Neutrophil (primary cell): Measurements from ENCODE around the gene RIMS1.

Experiments
- H3K27ac ChIP-seq: fragments of 200-600 bp; sonication (generic); 2 replicates; pipeline ENCODE4 v1.5.1; 2016; ENCODE audit warnings: mild to moderate bottlenecking, moderate library complexity
- H3K27me3 ChIP-seq: fragments of 200-600 bp; sonication (generic); 2 replicates; pipeline ENCODE4 v1.6.0; 2016; ENCODE audit warnings: mild to moderate bottlenecking
- H3K36me3 ChIP-seq: fragments of 200-600 bp; sonication (generic); 2 replicates; pipeline ENCODE4 v1.5.1; 2017
- H3K4me1 ChIP-seq, 2 experiments: fragments of 200-600 bp in 1 of 2; sonication (generic) in 1 of 2; 1 replicate in 1 of 2; 2 replicates in 1 of 2; pipeline versions ENCODE4 v1.5.1 to v1.6.1; 2013 to 2016; ENCODE audit warnings: low read depth in 1 of 2, low read length in 1 of 2, mild to moderate bottlenecking in 1 of 2, moderate library complexity in 1 of 2; ENCODE audit not compliant: control insufficient read depth in 1 of 2, insufficient read depth in 1 of 2
- H3K4me3 ChIP-seq, 2 experiments: fragments of 200-600 bp in 1 of 2; sonication (generic) in 1 of 2; 1 replicate in 1 of 2; 2 replicates in 1 of 2; pipeline ENCODE4 v1.5.1; 2013 to 2016; ENCODE audit warnings: low read depth in 1 of 2, low read length in 1 of 2, mild to moderate bottlenecking in 1 of 2, moderate library complexity in 1 of 2
- H3K9me3 ChIP-seq: fragments of 200-600 bp; sonication (generic); 2 replicates; pipeline ENCODE4 v1.5.1; 2016
- CTCF ChIP-seq: fragments of 200-600 bp; sonication (generic); IDR thresholded peaks from 2 replicates; pipeline ENCODE4 v1.5.1; 2016; ENCODE audit warnings: antibody characterized with exemption

Gene RIMS1

DNA sequence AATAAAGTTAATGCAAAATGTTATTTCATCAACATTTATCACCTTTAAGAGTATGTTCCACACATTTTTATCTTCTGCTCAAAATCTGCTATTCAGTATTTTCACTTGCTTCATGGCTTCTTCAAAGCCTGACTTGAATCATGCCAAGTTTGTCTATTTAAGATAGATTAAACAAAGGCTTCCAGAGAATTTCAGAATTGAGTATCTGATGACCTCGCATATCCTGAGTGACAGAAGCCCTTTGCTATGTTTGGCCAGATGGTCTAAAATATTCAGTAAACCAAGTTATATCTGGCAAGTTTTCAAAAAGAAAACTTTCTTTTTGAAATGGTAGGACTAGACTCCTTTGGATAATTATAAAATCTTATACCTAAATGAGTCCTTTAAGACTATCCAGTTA is 386.6 kb downstream of the RIMS1 start:
- Histone ChIP-seq H3K27me3 (no peaks in the 10 kb centered on the region), H3K27ac (no peak overlapping the region), H3K4me3 (no peak overlapping the region), H3K36me3 (no peaks in the 10 kb centered on the region), H3K4me1 (no peaks in the 10 kb centered on the region), H3K9me3 (no peaks in the 10 kb centered on the region)
- no peak for TF ChIP-seq CTCF

DNA sequence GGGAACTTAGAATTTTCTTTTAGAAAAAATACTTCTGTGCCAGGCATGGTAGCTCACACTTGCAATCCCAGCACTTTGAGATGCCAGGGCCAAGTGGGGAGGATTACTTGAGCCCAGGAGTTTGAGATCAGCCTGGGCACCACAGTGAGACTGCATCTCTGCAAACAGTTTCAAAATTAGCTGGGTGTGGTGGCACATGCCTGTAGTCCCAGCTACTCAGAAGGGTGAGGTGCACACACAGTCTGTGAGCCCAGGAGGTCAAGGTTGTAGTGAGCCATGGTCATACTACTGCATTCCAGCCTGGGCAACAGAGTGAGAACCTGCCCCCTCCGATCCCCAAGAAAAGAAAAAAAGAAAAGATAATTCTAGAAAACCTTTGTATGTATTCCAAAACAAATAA is 389.5 kb downstream of the RIMS1 start:
- Histone ChIP-seq H3K4me3 (no peak overlapping the region), H3K9me3 (no peaks in the 10 kb centered on the region), H3K36me3 (no peaks in the 10 kb centered on the region), H3K4me1 (no peaks in the 10 kb centered on the region), H3K27me3 (no peaks in the 10 kb centered on the region), H3K27ac (no peak overlapping the region)
- TF ChIP-seq CTCF, result no peak

- Histone ChIP-seq H3K27ac (no peak overlapping the region), H3K27me3 (no peaks in the 10 kb centered on the region), H3K4me1 (no peaks in the 10 kb centered on the region), H3K36me3 (no peaks in the 10 kb centered on the region), H3K4me3 (no peak overlapping the region), H3K9me3 (no peaks in the 10 kb centered on the region)
- no peak for TF ChIP-seq CTCF
Measured at GRCh38 chr6:72282201-72282600, 395.9 kb downstream of the RIMS1 start.

DNA sequence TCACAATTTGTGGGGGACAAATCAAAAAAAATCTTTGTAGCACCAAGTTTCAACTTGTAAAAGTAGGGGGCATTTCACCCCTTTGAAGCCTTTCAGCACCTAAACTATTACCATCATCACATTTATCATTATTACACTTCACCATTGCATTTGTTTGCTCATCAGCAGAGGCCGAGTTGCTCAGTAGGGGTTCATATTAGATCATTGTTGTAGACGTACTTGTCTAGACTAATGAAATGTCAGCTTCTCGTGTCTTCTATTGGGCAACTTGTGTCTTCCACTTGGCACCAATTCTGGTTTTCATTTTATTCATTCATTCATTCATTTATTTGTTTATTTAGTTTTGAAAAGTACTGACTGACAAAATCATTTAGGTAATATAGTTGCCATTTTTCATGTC is 397.2 kb downstream of the RIMS1 start:
- Histone ChIP-seq H3K36me3 (no peaks in the 10 kb centered on the region), H3K27ac (no peak overlapping the region), H3K4me1 (no peaks in the 10 kb centered on the region), H3K27me3 (no peaks in the 10 kb centered on the region), H3K9me3 (no peaks in the 10 kb centered on the region), H3K4me3 (no peak overlapping the region)
- TF ChIP-seq CTCF, result no peak

DNA sequence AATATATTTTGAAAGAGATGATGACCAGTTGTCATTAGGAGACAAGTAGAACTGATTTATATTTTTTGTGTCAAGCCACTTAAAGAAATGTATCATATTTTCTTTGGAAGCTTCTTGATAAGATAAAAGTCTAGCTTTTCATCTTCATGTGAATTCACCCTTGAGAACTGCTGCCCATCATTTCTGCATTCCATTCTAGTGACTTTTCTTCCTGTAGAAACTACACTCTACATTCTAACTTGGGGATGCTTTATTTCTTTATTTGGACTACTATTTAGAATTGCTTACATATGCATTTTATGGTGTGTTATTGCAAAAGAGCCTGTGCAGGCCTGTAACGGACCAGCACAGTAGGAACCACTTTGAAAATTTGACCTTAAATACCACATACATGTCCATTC is 400.6 kb downstream of the RIMS1 start:
- Histone ChIP-seq H3K27ac (no peak overlapping the region), H3K4me3 (no peak overlapping the region), H3K9me3 (no peaks in the 10 kb centered on the region), H3K4me1 (no peaks in the 10 kb centered on the region), H3K36me3 (no peaks in the 10 kb centered on the region), H3K27me3 (no peaks in the 10 kb centered on the region)
- no peak for TF ChIP-seq CTCF

DNA sequence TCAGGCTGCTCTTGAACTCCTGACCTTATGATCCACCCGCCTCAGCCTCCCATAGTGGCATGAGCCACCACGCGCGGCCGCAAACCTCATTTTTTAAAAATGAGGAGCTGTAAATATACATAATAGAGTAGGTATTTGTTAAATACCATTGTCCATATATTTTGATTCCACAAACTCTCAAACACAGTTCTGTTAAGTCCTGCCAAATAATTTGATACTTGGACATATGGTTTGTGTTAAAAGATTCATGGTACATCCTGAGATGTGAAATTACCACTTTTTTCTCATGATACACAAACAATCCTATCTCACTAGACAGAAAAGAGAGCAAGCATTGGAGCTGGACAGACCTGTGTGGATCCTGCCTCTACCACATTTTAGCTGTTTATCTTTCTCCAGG is 401.5 kb downstream of the RIMS1 start:
- H3K4me1 ChIP-seq, result no peaks in the 10 kb centered on the region
- no peaks in the 10 kb centered on the region for H3K27me3 ChIP-seq
- no peak overlapping the region for H3K27ac ChIP-seq
- TF ChIP-seq CTCF, result no peak
- no peaks in the 10 kb centered on the region for H3K36me3 ChIP-seq
- H3K9me3 ChIP-seq, result no peaks in the 10 kb centered on the region
- no peak overlapping the region for H3K4me3 ChIP-seq
